GM23248 (cell line): ENCODE measurements around the gene EXOSC6.

Experiments
- EZH2 ChIP-seq: fragments of 200-600 bp; sonication (generic); IDR thresholded peaks from 2 replicates; pipeline ENCODE4 v1.6.1; 2018; ENCODE audit warnings: antibody characterized with exemption, mild to moderate bottlenecking; ENCODE audit not compliant: insufficient read depth, poor library complexity, severe bottlenecking
- EZH2phosphoT487 ChIP-seq: fragments of 200-600 bp; sonication (generic); IDR thresholded peaks from 2 replicates; pipeline ENCODE4 v1.6.1; 2018; ENCODE audit warnings: antibody characterized with exemption, moderate library complexity, mild to moderate bottlenecking, low read depth; ENCODE audit not compliant: insufficient read depth

DNA sequence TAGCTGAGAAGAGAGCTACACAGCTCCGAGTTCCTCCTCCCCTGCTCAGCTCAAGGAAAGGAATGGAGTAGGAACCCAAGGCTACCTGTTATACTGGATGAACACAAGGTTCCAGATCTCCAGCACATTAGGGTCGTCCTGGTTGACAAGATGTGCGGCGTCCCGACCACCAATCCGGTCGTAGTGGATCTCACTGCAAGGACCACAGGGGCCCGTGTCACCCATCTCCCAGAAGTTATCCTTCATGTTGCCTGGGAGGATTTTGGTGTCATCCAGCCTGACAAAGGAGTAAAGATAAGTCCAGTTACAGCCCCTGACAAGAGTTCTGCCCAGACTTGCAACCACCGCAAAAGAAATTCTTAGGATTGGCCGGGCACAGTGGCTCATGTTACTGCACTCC lies 20.0 kb upstream of the EXOSC6 start:
- TF ChIP-seq EZH2, result no peak
- TF ChIP-seq EZH2phosphoT487, result no peak
